ENCODE data around the gene WIF1. TPM values are rescaled to one million over a fixed set of nuclear protein-coding genes. Genes with fewer than 3 reads are reported as not detected.

The WIF1 gene
- total RNA-seq, 1 experiment from 2014 or later, result not detected

DNA sequence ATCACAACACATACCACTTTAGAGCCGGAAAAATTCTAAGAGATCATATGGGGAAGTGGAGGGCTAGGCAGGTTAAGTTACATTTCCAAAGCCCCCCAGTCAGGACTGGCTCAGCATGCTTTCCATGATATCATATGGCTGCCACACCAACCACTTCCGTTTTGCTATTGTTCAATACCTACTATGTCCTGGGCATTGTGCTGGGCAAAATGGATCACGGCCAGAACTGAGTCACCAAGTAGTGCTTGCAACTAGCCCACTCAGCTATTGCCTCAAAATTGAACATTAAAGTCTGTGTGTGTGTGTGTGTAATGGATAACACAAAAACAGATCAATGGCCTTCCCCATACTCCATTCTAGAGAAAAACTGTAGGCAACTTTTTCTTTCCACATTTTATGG is 22.7 kb downstream of the WIF1 start:
- CTCF ChIA-PET, result no interaction called here
- peaks cover 13% of the 10 kb centered on the region for H3K27me3 Mint-ChIP-seq (ENCODE audit: unreplicated experiment)
- H3K9me3 Mint-ChIP-seq (ENCODE audit: low read depth, unreplicated experiment), result no peaks in the 10 kb centered on the region
- H3K4me1 Mint-ChIP-seq (ENCODE audit: low read depth, unreplicated experiment), result no peaks in the 10 kb centered on the region
- DNase-seq, result no peak
- no peak overlapping the region for H3K27ac Mint-ChIP-seq (ENCODE audit: unreplicated experiment)
- no peaks in the 10 kb centered on the region for H3K36me3 Mint-ChIP-seq (ENCODE audit: insufficient read depth, unreplicated experiment)
- intact Hi-C loops (cut with micrococcal nuclease; ENCODE audit: unreplicated experiment), result no loop called here
- no peak overlapping the region for H3K4me3 Mint-ChIP-seq (ENCODE audit: low read depth, unreplicated experiment)
- TF ChIP-seq CTCF (IDR thresholded peaks at IDR 0.05; ENCODE audit: unreplicated experiment), result no peak
- BruUV-seq (replicated peaks), result no TSS peak

GRCh38 chr12:65094722-65095121 is 26.4 kb downstream of the WIF1 start:
- H3K9me3 Mint-ChIP-seq (ENCODE audit: low read depth, unreplicated experiment), result no peaks in the 10 kb centered on the region
- no peak for DNase-seq
- CTCF ChIA-PET, result no interaction called here

GRCh38 chr12:65093606-65094005 is 27.5 kb downstream of the WIF1 start:
- Mint-ChIP-seq H3K4me1 (ENCODE audit: low read depth, unreplicated experiment) (no peaks in the 10 kb centered on the region), H3K9me3 (ENCODE audit: low read depth, unreplicated experiment) (no peaks in the 10 kb centered on the region), H3K27me3 (ENCODE audit: unreplicated experiment) (no peaks in the 10 kb centered on the region), H3K4me3 (ENCODE audit: low read depth, unreplicated experiment) (no peak overlapping the region), H3K36me3 (ENCODE audit: insufficient read depth, unreplicated experiment) (no peaks in the 10 kb centered on the region), H3K27ac (ENCODE audit: unreplicated experiment) (no peak overlapping the region)
- no peak for TF ChIP-seq CTCF (IDR thresholded peaks at IDR 0.05; ENCODE audit: unreplicated experiment)
- CTCF ChIA-PET, result no interaction called here
- DNase-seq, result no peak
- intact Hi-C loops (cut with micrococcal nuclease; ENCODE audit: unreplicated experiment), result no loop called here
- no TSS peak for BruUV-seq (replicated peaks)

More at GRCh38 chr12:65094722-65095121, 26.4 kb downstream of the WIF1 start:
- TF ChIP-seq CTCF (IDR thresholded peaks at IDR 0.05; ENCODE audit: unreplicated experiment), result no peak
- Mint-ChIP-seq H3K4me1 (ENCODE audit: low read depth, unreplicated experiment) (no peaks in the 10 kb centered on the region), H3K4me3 (ENCODE audit: low read depth, unreplicated experiment) (no peak overlapping the region), H3K36me3 (ENCODE audit: insufficient read depth, unreplicated experiment) (no peaks in the 10 kb centered on the region), H3K27ac (ENCODE audit: unreplicated experiment) (no peak overlapping the region), H3K27me3 (ENCODE audit: unreplicated experiment) (peaks cover 8% of the 10 kb centered on the region)
- no TSS peak for BruUV-seq (replicated peaks)
- intact Hi-C loops (cut with micrococcal nuclease; ENCODE audit: unreplicated experiment), result no loop called here

DNA sequence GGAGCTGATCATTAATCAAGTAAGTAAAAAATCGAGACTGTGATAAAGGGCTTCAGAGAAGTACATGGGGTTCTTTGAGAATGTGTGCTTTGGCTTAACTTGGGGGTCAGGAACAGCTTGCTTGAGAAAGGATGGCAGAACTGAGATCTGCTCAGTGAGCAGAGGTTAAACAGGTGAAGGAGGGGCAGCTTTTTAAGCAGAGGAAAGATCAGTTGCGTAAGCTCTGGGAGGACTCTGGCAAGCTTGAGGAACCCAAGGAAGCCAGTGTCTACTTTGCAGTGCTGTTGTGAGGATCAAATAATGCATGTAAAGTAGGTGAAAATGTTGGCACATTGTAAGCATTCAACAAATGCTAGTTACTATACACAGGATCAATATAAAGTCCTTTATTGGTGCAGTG is 30.6 kb downstream of the WIF1 start:
- no peak for TF ChIP-seq CTCF (IDR thresholded peaks at IDR 0.05; ENCODE audit: unreplicated experiment)
- Mint-ChIP-seq H3K27ac (ENCODE audit: unreplicated experiment) (no peak overlapping the region), H3K36me3 (ENCODE audit: insufficient read depth, unreplicated experiment) (no peaks in the 10 kb centered on the region), H3K4me3 (ENCODE audit: low read depth, unreplicated experiment) (no peak overlapping the region), H3K27me3 (ENCODE audit: unreplicated experiment) (peaks cover 11% of the 10 kb centered on the region), H3K9me3 (ENCODE audit: low read depth, unreplicated experiment) (no peaks in the 10 kb centered on the region), H3K4me1 (ENCODE audit: low read depth, unreplicated experiment) (no peaks in the 10 kb centered on the region)
- no peak for DNase-seq
- CTCF ChIA-PET, result interaction anchor here (1.1 kb wide), 1 partner anchor 245 kb away, joined by 4 read pairs; no protein-coding TSS in a partner anchor
- no TSS peak for BruUV-seq (replicated peaks)
- intact Hi-C loops (cut with micrococcal nuclease; ENCODE audit: unreplicated experiment), result no loop called here
